ENCODE data around the gene MRPS27.

Gene MRPS27

GRCh38 chr5:72281764-72282499 lies 38.1 kb downstream of the MRPS27 start:
- no peaks in the 10 kb centered on the region for H3K9me3 ChIP-seq (ENCODE audit: insufficient read depth, low read length)
- DNase-seq (ENCODE audit: low read depth, low spot score), result no peak

GRCh38 chr5:72281430-72281763 lies 38.6 kb downstream of the MRPS27 start:
- peaks cover 26% of the 10 kb centered on the region for H3K36me3 ChIP-seq (ENCODE audit: insufficient read depth, insufficient read length, low read length)
- H3K9ac ChIP-seq (ENCODE audit: insufficient read length, low read depth), result no peak overlapping the region
- H3K4me3 ChIP-seq (ENCODE audit: insufficient read length, low read depth), result no peak overlapping the region
- TF ChIP-seq ZNF274 (IDR thresholded peaks at IDR 0.05; ENCODE audit: low read depth, low read length) (no peak), SUZ12 (IDR thresholded peaks at IDR 0.05; ENCODE audit: extremely low read depth, insufficient read depth, insufficient read length) (no peak), YY1 (IDR thresholded peaks at IDR 0.05; ENCODE audit: insufficient read depth, insufficient read length) (no peak)
- H3K4me1 ChIP-seq (ENCODE audit: insufficient read depth, insufficient read length), result no peaks in the 10 kb centered on the region
- H3K27me3 ChIP-seq (ENCODE audit: insufficient read depth, insufficient read length), result no peaks in the 10 kb centered on the region
- peaks cover 2% of the 10 kb centered on the region; the same call in 1 of the 2 replicates for H3K9me3 ChIP-seq (ENCODE audit: insufficient read depth, low read length)
- no peak for DNase-seq (ENCODE audit: low read depth, low spot score)

More at GRCh38 chr5:72281764-72282499, 38.1 kb downstream of the MRPS27 start:
- TF ChIP-seq YY1 (IDR thresholded peaks at IDR 0.05; ENCODE audit: insufficient read depth, insufficient read length) (no peak), SUZ12 (IDR thresholded peaks at IDR 0.05; ENCODE audit: extremely low read depth, insufficient read depth, insufficient read length) (no peak), ZNF274 (IDR thresholded peaks at IDR 0.05; ENCODE audit: low read depth, low read length) (no peak)
- H3K27me3 ChIP-seq (ENCODE audit: insufficient read depth, insufficient read length), result no peaks in the 10 kb centered on the region
- no peaks in the 10 kb centered on the region for H3K4me1 ChIP-seq (ENCODE audit: insufficient read depth, insufficient read length)
- H3K4me3 ChIP-seq (ENCODE audit: insufficient read length, low read depth), result no peak overlapping the region
- H3K9ac ChIP-seq (ENCODE audit: insufficient read length, low read depth), result no peak overlapping the region
- peaks cover 30% of the 10 kb centered on the region for H3K36me3 ChIP-seq (ENCODE audit: insufficient read depth, insufficient read length, low read length)

- DNase-seq (ENCODE audit: low read depth, low spot score), result no peak
- Histone ChIP-seq H3K9ac (ENCODE audit: insufficient read length, low read depth) (no peak overlapping the region), H3K4me1 (ENCODE audit: insufficient read depth, insufficient read length) (no peaks in the 10 kb centered on the region), H3K4me3 (ENCODE audit: insufficient read length, low read depth) (no peak overlapping the region), H3K27me3 (ENCODE audit: insufficient read depth, insufficient read length) (no peaks in the 10 kb centered on the region), H3K9me3 (ENCODE audit: insufficient read depth, low read length) (peaks cover 4% of the 10 kb centered on the region; the same call in 1 of the 2 replicates), H3K36me3 (ENCODE audit: insufficient read depth, insufficient read length, low read length) (peaks cover 26% of the 10 kb centered on the region)
- TF ChIP-seq ZNF274 (IDR thresholded peaks at IDR 0.05; ENCODE audit: low read depth, low read length) (no peak), SUZ12 (IDR thresholded peaks at IDR 0.05; ENCODE audit: extremely low read depth, insufficient read depth, insufficient read length) (no peak), YY1 (IDR thresholded peaks at IDR 0.05; ENCODE audit: insufficient read depth, insufficient read length) (no peak)
Observed at GRCh38 chr5:72280581-72281069, 39.4 kb downstream of the MRPS27 start.

GRCh38 chr5:72276219-72276752 lies 43.8 kb downstream of the MRPS27 start:
- DNase-seq (ENCODE audit: low read depth, low spot score), result no peak
- H3K36me3 ChIP-seq (ENCODE audit: insufficient read depth, insufficient read length, low read length), result peaks cover 12% of the 10 kb centered on the region
- no peak overlapping the region for H3K9ac ChIP-seq (ENCODE audit: insufficient read length, low read depth)
- no peaks in the 10 kb centered on the region for H3K27me3 ChIP-seq (ENCODE audit: insufficient read depth, insufficient read length)
- TF ChIP-seq SUZ12 (IDR thresholded peaks at IDR 0.05; ENCODE audit: extremely low read depth, insufficient read depth, insufficient read length) (no peak), ZNF274 (IDR thresholded peaks at IDR 0.05; ENCODE audit: low read depth, low read length) (no peak), YY1 (IDR thresholded peaks at IDR 0.05; ENCODE audit: insufficient read depth, insufficient read length) (no peak)
- H3K4me1 ChIP-seq (ENCODE audit: insufficient read depth, insufficient read length), result no peaks in the 10 kb centered on the region
- no peak overlapping the region for H3K4me3 ChIP-seq (ENCODE audit: insufficient read length, low read depth)
- peaks cover 4% of the 10 kb centered on the region; the same call in 1 of the 2 replicates for H3K9me3 ChIP-seq (ENCODE audit: insufficient read depth, low read length)

GRCh38 chr5:72273547-72273946 lies 46.5 kb downstream of the MRPS27 start:
- H3K36me3 ChIP-seq (ENCODE audit: insufficient read depth, insufficient read length, low read length), result peaks cover 9% of the 10 kb centered on the region
- no peaks in the 10 kb centered on the region for H3K4me1 ChIP-seq (ENCODE audit: insufficient read depth, insufficient read length)
- DNase-seq (ENCODE audit: low read depth, low spot score), result no peak
- H3K4me3 ChIP-seq (ENCODE audit: insufficient read length, low read depth), result no peak overlapping the region
- TF ChIP-seq SUZ12 (IDR thresholded peaks at IDR 0.05; ENCODE audit: extremely low read depth, insufficient read depth, insufficient read length), result no peak
- no peak for TF ChIP-seq ZNF274 (IDR thresholded peaks at IDR 0.05; ENCODE audit: low read depth, low read length)
- TF ChIP-seq YY1 (IDR thresholded peaks at IDR 0.05; ENCODE audit: insufficient read depth, insufficient read length), result no peak
- no peaks in the 10 kb centered on the region for H3K27me3 ChIP-seq (ENCODE audit: insufficient read depth, insufficient read length)
- H3K9ac ChIP-seq (ENCODE audit: insufficient read length, low read depth), result no peak overlapping the region
- H3K9me3 ChIP-seq (ENCODE audit: insufficient read depth, low read length), result peaks cover 4% of the 10 kb centered on the region; the same call in 1 of the 2 replicates

- TF ChIP-seq SUZ12 (IDR thresholded peaks at IDR 0.05; ENCODE audit: extremely low read depth, insufficient read depth, insufficient read length) (no peak), YY1 (IDR thresholded peaks at IDR 0.05; ENCODE audit: insufficient read depth, insufficient read length) (no peak), ZNF274 (IDR thresholded peaks at IDR 0.05; ENCODE audit: low read depth, low read length) (no peak)
- Histone ChIP-seq H3K27me3 (ENCODE audit: insufficient read depth, insufficient read length) (no peaks in the 10 kb centered on the region), H3K4me3 (ENCODE audit: insufficient read length, low read depth) (no peak overlapping the region), H3K9me3 (ENCODE audit: insufficient read depth, low read length) (peaks cover 4% of the 10 kb centered on the region; the same call in 1 of the 2 replicates), H3K9ac (ENCODE audit: insufficient read length, low read depth) (no peak overlapping the region), H3K36me3 (ENCODE audit: insufficient read depth, insufficient read length, low read length) (peaks cover 9% of the 10 kb centered on the region), H3K4me1 (ENCODE audit: insufficient read depth, insufficient read length) (no peaks in the 10 kb centered on the region)
- DNase-seq (ENCODE audit: low read depth, low spot score), result no peak
Observed at GRCh38 chr5:72272398-72272797, 47.6 kb downstream of the MRPS27 start.

GRCh38 chr5:72271702-72272101 lies 48.3 kb downstream of the MRPS27 start:
- Histone ChIP-seq H3K9ac (ENCODE audit: insufficient read length, low read depth) (no peak overlapping the region), H3K9me3 (ENCODE audit: insufficient read depth, low read length) (peaks cover 4% of the 10 kb centered on the region; the same call in 1 of the 2 replicates), H3K27me3 (ENCODE audit: insufficient read depth, insufficient read length) (no peaks in the 10 kb centered on the region), H3K4me3 (ENCODE audit: insufficient read length, low read depth) (no peak overlapping the region), H3K36me3 (ENCODE audit: insufficient read depth, insufficient read length, low read length) (peaks cover 9% of the 10 kb centered on the region), H3K4me1 (ENCODE audit: insufficient read depth, insufficient read length) (no peaks in the 10 kb centered on the region)
- no peak for TF ChIP-seq SUZ12 (IDR thresholded peaks at IDR 0.05; ENCODE audit: extremely low read depth, insufficient read depth, insufficient read length)
- TF ChIP-seq ZNF274 (IDR thresholded peaks at IDR 0.05; ENCODE audit: low read depth, low read length), result no peak
- TF ChIP-seq YY1 (IDR thresholded peaks at IDR 0.05; ENCODE audit: insufficient read depth, insufficient read length), result no peak
- no peak for DNase-seq (ENCODE audit: low read depth, low spot score)
